DMS 273 treated with DMSO at 0.1 percent for 48 hours (cell line): ENCODE data around the gene SOCS3.
"Not testable (repeated sequence)": the region's sequence is repeated elsewhere in the genome, so short reads cannot be mapped to it uniquely, and the experiment has no call there.

Experiments
- DNase-seq: peaks from one replicate; lab custom pipeline; 2025; lab: John Stamatoyannopoulos, UW

SOCS3 gene

DNA sequence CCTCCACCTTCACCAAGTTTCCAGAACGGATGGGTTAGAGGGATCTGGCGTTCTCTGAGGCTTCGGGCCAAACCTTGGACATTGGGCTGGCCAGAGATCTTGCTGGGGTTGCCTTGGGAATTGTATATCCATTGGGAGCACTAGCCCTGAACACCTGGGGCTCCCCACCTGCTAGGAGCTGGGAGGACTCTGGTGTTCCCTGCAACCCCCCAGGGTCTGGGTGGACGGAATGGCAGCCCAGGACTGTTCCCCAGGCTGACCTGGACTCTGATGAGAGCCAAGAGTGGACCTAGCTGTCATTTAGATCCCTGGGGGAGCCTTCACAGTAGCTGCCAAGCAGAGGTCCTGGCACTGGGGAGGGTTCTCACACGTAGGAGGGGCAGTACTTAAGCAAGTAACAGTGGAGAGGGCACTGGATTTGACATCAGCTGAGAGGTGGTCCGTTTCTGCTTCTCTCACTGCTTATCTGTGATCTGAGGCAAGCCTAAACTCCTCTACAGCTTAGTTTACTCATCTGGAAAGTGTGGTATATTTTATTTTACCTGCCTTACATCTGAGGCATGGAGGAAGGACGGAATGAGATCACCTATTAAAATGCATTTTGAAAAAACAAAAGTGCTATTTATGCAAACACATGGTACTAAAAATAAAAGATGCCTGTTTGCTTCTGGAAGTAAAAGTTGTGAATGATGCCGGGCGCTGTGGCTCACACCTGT is 11.7 kb downstream of the SOCS3 start:
- no peak for DNase-seq

DNA sequence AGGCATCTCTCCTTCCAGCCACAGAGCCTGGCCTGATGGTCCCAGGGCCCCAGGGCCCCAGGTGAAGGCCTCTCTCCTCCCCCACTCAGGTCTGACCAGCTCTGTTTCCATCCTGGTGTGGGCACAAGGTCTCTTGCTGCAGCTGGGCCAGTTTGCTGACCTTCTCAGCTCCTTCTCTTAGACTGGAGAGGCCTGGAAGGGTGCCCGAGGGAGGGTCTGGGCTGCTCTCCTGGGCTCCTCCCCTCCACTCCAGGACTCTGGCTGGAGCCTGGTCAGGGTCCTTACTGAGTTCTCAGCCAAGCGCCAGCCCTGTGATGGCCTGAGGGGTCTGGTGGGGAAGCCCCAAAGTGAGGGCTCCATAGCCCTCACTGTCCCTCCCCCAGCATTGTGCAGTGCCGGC is 12.4 kb downstream of the SOCS3 start:
- no peak for DNase-seq

DNA sequence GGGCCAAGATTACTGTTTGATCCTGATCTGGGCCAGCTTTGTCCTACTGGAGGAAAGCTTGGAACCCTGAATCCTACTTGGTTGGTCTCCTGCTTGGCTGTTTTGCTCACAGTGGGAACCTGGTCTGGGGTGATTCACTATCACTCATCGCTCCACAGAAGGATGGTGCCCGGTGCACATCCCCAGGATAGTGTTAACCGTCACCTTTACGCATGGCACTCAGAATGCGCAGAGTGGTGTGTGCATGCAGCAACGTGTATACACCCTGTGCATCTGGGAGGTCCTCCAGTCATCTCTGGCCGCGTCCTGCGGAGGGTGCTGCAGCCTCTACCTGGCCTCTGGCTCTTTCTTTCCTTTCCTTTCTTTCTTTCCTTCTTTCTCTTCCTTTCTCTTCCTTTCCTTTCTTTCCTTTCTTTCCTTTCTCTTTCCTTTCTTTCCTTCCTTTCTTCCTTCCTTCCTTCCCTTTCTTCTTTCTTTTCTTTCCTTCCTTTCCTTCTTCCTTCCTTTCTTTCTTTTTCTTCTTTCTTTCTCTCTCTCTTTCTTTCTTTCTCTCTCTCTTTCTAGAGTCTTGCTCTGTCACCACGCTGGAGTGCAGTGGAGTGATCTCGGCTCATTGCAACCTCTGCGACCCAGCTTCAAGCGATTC is 13.1 kb downstream of the SOCS3 start:
- no peak for DNase-seq

DNA sequence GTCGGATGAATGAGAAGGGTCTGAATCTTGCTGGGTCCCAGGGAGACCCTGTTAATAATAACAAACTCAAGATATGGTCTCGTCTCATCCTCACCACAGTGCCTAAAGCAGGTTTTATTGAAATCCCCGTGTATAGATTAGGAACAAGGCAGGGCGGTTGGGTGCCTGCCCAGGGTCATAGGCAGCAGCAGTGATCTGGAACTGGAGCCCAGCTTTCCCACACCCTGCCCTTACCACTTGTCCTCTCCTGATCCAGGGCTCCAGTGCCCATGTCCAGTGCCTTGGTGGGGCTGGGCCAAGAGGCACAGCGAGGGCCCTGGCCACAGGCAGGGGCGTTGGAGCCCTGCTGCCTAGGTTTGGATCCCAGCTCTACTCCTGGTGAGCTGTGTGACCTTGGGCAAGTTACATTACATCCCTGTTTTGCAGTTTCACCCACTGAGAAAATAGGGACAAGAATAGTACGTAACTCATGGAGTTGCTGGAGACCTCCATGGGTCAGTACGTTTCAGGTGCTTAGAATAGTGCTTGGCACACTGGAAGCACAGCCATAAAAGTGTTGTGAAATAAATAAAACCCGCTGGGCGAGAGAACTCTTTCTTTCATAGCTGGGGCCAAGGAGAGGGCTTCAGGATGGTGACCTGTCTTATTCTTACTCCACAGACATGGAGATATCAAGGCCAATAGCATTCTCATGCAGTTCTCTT is 13.9 kb downstream of the SOCS3 start:
- no peak for DNase-seq

DNA sequence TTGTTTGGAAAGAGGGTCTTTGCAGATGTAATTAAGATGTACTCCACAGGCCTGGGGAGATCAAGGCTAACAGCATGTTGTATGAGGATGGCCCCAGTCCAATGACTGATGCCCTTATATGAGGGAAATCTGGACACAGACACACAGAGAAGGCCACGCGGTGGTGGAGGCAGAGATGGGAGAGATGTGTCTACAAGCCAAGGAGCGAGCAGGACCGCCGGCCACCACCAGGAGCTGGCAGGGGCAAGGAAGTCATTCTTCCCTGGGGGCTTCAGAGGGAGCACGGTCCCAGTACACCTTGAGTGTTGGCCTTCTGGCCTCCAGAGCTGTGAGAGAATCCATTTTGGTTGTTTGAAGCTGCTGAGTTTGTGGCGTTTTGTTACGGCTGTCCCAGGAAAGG is 14.7 kb downstream of the SOCS3 start:
- DNase-seq, result no peak

DNA sequence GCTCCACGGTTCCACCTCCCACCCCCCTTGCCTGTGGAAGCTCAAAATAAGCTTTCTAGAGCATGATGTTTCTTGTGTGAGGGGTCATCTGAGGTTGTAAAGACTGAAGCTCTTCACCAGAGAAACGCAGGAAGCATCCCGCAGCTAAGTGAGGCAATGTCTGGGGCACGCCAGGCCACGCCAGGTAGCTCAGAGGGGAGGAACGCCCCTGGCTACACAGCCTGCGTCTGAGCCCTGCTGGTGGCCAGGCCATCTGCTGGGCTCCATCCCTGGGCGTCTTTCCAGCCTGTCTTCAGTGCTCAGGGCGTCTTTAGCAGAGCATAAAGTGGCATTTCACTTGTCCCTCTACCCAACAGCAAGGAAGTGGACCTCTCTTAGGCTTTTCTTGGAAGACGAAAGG is 15.2 kb downstream of the SOCS3 start:
- no peak for DNase-seq

DNA sequence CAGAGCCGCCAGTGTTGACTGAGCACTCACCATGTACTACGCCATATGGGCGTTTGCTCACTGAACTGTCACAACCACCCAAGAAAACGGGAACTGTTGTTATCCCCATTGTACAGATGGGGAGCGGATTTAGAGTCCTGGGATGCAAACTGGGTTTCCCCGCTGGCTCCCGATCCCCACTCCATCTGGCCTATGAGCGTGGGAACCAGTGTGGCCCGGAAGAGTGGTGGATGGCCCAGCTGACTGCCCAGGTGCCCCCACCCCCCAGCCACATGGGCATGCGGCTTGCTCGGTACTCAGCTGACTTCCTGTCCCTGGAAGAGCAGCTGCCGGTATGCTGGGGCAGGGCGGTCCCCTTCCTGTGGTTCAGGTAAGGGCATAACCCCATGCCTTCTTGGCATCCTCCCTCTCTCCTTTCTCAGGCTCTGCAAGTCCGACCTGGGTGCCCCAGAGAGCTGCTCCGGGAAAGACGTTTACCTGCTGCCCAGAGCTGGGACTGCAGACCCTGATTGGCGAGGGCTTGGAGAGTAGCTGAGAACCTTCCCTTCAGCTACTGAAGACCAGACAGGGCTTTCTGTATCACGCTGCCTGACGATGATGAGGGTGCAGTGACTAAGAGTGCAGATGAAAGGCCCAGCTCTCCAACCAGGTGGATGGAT is 16.2 kb downstream of the SOCS3 start:
- DNase-seq, result no peak

DNA sequence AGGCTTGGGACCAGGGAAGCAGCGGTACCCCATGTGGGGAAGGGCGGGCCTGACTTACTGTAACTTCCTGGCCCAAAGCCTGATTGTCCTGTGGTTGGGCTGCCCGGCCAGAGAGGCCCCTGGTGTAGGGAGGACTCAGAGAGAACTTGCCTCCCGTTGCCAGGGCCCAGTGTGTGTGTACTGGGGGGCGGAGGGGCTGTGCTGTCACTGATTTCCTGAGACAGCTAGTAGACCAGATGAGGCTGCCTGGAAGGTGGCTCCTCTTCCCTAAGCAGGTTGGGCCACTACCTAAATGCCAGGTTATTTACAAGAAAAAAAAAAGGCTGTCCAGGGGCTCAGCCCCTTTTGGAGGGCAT is 16.7 kb downstream of the SOCS3 start:
- no peak for DNase-seq

DNA sequence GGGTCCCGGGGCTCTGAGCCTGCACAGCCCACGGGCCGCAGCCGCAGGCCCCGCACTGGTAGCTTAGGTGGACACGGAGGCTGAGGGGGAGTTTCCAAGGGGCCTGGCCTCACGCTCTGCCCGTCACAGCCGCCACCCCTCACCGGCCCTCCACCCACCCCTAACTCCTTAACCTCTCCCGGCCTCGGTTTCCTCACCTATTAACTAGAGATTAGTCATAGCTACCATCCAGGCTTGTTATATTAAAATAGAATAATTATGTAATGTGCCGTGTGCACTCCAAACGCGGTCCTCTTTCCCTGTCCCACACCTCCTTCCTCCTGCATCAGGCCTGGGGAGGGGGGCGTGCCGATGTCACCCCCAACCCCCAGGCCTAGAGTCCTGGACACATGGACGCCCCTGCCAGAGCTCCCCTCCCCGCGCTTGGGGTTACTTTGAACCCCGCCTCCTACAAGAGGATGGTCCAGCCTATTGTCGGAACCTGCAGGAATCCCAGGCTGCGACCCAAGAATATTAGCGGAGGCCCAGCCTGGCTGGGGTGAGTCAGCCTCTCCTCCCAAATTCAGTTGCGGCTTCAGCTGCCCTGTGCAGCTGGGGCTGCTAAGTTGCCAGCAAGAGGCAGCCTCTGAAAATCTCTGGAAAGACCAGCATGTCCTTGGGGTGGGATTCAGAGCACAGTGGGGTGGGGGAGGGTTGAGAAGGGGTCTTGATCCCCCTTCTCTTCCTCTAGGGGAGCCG is 17.3 kb downstream of the SOCS3 start:
- no peak for DNase-seq

DNA sequence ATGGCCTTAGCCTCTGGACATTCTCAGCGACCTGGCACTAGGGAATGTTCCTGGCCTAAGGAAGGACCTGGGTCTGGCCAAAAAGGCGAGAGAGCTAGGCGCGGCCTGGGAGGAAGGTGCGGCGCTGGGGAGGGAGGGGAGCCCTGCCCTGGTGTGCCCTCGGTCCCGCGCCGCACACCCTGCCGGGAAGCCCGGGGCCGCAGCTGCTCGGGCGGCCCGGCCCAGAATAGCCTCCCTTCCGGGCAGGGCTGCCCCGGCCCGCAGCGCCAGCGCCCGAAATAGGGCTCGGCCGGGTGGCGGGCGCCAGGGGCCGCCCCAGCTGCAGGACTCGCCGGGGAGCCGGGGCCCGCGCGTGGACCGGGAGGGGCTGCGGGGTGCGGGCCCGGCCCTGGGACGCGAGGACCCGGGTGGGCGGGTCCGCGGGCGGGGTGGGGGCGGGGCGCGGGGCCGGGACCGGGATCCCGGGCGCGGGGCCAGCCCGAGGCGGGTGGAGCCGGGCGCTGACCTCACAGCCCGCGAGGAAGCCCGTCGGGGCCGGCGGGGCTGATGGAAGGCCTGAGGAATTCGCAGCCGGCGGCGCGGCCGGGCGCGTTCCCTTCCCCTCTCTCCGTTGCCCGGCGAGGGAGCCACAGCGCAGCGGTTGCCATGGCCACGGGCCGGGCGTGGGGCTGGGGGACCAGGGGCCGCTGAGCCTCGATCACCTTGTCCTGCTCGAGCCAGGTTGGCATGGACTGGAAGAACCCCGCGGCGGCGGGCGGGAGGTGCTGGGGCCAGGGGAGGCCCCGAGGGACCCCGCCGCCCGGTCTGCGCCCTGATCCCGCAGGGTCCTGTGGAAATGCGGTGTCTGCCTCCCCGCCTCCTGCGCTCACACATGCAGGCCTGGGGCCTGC is 18.1 kb downstream of the SOCS3 start:
- no peak for DNase-seq

DNA sequence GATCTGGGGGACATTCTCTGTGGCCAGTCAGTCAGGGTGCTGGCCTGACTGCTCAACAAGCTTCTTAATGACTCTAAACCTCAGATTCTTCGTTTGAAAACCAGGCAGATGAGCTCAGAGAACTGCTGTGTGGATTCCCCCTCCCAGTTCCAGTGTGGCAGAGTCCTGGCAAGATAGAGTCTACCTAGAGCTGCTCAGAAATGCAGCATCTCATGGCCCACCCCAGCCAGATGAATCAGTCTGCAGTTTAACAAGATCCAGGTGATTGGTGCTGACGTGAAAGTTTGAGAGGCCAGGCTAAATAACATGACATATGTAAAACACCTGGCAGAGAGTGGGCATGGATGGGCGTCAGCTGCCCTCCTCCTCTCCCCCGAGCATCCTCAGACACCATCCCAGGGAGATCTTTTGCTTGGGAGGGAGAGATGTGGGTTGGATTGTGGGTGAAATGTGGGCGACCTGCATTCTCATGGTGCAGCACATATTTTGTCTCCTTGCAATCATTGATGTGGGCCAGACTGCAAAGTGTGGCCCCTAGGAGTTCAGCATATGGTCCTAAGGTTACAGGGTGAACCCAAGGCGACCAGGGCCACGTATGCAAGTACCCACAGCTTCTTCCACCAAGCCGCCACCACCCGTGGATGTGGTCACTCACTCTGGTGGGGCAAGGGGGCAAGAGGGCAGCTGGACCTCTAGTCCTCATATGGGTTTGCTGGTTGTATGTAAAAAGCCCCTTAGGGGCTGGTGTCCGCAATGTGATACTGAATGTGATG is 19.5 kb downstream of the SOCS3 start:
- no peak for DNase-seq

DNA sequence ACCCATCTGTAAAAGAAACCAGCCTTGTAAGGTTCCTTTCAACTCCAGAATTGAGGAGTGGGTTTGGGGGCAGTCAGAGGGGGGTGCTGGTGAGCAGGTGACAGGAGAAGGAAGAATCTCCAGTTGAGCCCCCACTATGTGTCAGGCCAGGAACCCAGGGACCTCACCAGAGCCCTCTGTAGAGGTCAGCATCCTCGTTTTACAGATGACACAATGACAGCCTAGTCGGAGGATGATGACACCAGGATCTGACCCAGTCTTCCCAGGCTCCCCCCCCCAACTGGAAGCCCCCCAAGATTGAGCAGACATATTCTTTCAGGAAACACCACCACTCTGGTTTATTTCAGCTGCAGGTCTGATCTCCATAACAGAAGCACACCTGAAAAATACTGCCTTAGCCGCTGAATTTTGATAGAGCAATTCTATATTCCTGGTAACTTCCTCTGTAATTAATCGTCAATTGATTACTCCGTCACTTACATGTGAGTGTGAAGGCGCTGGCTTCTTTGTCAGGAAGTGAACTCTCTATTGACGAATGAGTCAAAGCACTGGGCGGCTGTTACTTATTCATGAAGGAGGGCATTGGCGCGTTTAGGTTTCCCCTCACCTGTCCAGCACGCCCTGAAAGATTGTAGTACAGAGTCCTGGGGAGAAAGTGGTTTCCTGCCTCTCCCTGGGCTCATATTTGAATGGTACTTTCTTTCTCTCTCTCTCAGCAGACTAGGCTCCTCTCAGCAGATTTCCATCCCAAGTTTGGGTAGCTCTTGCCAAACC is 21.2 kb downstream of the SOCS3 start:
- DNase-seq, result no peak

DNA sequence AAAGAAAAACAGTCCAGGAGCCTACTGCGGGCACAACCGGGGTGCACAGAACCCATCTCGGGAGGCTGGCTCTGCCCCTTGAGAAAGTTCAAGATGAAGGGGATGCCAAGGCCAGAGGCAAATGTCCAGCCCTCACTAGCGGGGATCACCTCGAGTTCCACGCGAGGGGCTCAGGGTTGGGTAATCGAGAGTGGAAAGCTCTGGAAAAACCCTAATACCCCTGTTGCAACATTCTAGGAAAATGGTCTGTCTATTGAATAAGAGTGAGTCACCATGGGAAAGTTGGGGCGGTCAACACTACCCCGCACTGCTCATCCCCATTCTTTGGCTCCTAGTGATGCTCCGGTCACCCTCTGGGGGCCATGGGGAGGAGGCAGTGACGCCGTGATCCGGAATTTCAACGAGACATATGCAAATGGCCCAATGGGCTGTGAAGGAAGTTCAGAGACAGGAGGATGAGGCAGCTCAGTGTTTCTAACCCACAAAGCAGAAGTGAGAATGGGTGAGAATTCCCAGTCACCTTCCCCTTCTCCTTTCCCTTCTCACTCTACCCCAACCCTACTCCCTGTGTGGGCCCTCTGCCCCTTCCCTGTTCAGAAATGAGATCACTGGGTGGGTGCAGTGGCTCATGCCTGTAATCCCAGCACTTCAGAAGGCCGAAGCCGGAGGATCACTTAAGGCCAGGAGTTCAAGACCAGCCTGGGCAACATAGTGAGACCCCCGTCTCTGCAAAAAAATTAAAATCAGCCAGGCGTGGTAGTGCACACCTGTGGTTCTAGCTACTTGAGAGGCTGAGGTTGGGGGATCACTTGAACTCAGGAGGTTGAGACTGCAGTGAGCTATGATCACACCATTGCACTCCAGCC is 22.4 kb downstream of the SOCS3 start:
- DNase-seq, result no peak

DNA sequence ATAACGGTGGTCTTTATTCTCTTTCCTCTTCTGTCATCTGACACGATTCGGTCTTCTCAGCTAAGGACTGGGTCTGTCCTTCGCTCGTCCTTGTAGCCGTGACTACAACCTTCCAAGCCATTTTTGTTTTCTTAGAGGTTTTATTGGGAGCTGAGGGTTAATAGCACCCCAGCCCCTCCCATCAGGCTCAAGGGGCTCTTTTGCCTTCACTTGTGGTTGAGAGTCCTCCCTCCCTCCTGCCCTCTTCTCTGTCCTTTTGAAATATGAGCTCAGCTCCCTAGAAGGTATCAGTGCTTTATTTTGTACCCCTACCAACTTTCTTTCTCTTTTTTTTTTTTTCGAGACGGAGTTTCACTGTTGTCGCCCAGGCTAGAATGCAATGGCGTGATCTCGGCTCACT is 24.7 kb downstream of the SOCS3 start:
- DNase-seq, result no peak

DNA sequence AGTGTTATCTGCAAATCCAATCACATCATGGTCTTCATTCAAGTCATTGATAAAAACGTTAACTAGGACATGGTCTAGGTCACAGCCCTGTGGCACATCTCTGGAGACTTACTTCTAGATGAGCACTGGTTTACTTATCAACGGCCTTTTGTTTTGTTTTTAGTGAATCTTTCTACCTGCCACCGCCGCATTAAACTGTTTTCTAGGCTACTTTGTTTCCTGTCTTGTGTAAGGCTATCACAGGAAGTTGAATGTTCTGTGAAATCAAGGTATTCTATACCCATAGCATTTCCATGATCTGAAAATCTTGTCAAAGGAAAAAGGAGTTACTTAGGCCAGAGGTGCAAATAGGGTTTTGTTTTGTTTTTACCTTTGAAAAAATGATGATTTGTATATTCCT is 26.9 kb downstream of the SOCS3 start:
- DNase-seq, result no peak

DNA sequence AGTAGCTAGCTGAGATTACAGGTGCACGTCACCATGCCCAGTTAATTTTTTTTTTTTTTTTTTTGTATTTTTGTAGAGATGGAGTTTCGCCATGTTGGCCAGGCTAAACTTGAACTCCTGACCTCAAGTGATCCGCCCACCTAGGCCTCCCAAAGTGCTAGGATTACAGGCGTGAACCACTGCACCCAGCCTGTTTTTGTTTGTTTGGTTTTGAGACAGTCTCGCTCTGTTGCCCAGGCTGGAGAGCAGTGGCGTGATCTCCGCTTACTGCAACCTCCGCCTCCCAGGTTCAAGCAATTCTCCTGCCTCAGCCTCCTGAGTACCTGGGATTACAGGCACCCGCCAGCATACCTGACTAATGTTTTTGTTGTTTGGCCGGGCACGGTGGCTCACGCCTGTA is 28.5 kb downstream of the SOCS3 start:
- not testable (repeated sequence) for DNase-seq

DNA sequence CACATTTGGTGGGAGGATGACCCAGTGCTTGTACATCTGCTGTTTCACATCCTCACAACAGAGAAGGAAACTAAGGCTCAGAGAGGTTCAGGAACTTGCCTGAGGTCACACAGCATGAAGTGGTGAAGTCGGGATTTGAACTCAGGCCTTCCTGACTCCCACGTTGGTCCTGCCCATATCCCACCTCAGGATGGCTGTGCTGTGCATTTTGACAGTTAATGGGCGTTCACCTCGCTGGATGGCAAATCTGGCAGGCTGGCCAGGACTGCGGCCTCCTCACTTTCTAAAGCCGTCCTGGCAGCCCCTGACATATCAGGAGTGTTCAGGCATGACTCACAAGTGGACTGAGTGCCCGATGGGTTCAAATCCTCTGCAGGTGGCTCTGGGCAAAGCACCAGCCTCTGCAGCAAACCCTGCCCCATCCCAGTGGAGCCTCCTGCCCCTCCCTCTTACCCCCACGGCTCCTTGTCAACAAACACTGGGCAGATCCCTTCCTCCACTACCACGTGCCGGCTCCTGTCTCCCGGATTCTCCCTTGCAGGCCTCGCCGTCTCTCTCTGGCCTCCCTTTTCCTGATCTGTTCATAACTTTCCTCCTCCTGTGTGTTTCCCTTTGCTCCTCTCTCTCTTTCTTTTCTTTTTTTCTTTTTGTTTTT is 29.2 kb downstream of the SOCS3 start:
- no peak for DNase-seq
